ENCODE measurements around the gene COMT. TPM values are rescaled to one million over a fixed set of nuclear protein-coding genes. Genes with fewer than 3 reads are reported as not detected.
A peak's percentile ranks its signal among the peaks of the same experiment; 100 is the strongest.

COMT gene
- total RNA-seq (10 to 100 TPM; 89.3 to 93.7 TPM), polyA plus RNA-seq (92.7 TPM)

DNA sequence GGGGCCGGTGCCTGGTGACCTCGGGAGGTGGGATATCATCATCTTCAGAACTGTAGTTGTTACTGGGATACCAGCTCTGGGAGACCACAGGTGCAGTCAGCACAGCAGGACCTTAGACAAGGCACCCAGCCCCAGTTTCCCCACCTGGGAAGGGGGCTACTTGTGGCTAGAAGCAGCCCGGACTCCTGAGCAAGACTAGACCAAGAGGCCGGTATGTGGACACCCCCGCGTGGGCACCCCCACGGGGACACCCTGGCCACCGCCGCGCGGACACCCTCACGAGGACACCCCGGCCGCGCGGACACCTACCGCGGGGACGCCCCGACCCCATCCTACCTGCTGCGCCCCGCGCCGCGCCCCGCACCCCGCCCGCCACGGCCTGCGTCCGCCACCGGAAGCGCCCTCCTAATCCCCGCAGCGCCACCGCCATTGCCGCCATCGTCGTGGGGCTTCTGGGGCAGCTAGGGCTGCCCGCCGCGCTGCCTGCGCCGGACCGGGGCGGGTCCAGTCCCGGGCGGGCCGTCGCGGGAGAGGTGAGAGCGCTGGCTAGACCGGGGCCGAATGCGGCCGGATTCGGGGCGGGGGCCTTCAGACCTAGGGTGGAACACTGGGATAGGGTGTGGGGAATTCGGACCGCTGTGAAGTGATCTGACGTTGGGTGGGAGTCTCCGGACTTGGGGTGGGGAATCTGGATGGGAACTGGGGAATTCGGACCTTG lies at the start of gene COMT, which contains the start of gene TXNRD2:
COMT (plus strand) TSS at position 408 of the 718 bp plus-strand sequence. CDS start 20,755 bp downstream, outside the sequence.
TXNRD2 (minus strand) TSS at position 454 of the 718 bp plus-strand sequence; CDS start at position 439, 15 bp downstream.
- peaks cover 31% of the 10 kb centered on the region for H3K4me1 ChIP-seq (ENCODE audit: insufficient read depth, low read length)
- no peaks in the 10 kb centered on the region for H3K27me3 Mint-ChIP-seq
- H3K36me3 ChIP-seq (ENCODE audit: insufficient read depth, low read length): no peaks in the 10 kb centered on the region
- H3K27ac Mint-ChIP-seq: peak within 1 kb of the TSS; percentile 81 to 98 (median 95)
- peak within 1 kb of the TSS; percentile 99 for H3K27ac ChIP-seq (ENCODE audit: low read depth, low read length)
- DNase-seq: peak; percentile 55 to 82 (median 67)
- peaks cover 7 to 21% (median 16%) of the 10 kb centered on the region in 3 donors for H3K36me3 Mint-ChIP-seq
- peaks cover 38 to 54% (median 45%) of the 10 kb centered on the region in 3 donors for H3K4me1 Mint-ChIP-seq
- H3K9me3 Mint-ChIP-seq: peaks cover 2 to 6% (median 5%) of the 10 kb centered on the region in 5 donors
- no peaks in the 10 kb centered on the region for H3K9me3 ChIP-seq (ENCODE audit: low read length)
- POLR2A ChIA-PET: interaction anchor here (0.8 to 1.5 kb wide), 3 partner anchors 15 to 150 kb away, joined by 3 to 5 read pairs (median 3); no protein-coding TSS in a partner anchor
- H3K4me3 ChIP-seq (ENCODE audit: low read length): peak within 1 kb of the TSS; percentile 97
- H3K27me3 ChIP-seq (ENCODE audit: insufficient read depth, low read length, poor library complexity, severe bottlenecking): no peaks in the 10 kb centered on the region
- H3K4me3 Mint-ChIP-seq: peak within 1 kb of the TSS; percentile 85 to 96 (median 94)
- CTCF ChIA-PET: interaction anchor here (0.6 kb wide), 1 partner anchor 13 kb away, joined by 3 read pairs; no protein-coding TSS in a partner anchor

DNA sequence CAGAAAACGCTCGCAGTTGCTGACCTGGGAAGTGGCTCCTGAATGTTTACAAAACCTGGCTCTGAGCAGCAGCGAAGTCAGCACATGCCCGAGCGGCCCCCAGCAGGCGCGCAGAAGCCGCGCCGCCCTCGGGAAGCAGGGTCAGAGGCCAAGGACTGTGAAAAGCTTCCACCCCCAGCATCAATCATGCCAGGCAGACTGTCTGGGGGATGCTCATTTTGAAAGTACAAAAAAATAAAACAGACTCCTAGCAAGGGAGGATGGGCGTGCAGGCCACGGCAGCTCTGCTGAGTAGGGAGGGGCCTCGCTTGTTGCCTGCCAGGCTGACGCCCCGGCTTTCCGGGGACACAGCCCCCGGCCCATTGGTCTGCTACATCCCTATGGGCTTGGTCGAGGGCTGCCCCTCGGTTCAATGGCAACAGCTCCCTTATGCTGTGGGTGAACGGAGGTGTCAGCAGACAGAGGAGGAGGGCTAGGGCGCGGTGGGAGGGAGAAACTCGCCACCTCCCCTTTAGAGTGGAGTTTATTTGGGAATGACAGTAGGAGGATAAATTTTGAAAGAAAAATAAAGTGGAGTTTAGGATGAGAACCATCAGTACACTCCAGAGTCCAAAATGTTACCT lies 49.2 kb upstream of the COMT start:
- H3K27me3 Mint-ChIP-seq: no peaks in the 10 kb centered on the region
- H3K4me1 Mint-ChIP-seq: peaks cover 32 to 45% (median 43%) of the 10 kb centered on the region in 3 donors
- H3K4me3 Mint-ChIP-seq: peak overlapping the region; percentile 77 to 91 (median 83)
- ChIA-PET POLR2A (interaction anchor here (0.6 to 3.0 kb wide), 5 partner anchors 12 to 1363 kb away, joined by 3 to 25 read pairs (median 3); partner anchors contain the start of genes COMT, GNB1L, RTL10 and TXNRD2), CTCF (interaction anchor here (1.7 kb wide), 2 partner anchors 38 to 162 kb away, joined by 10 to 12 read pairs; partner anchors contain the start of genes GNB1L and RTL10)
- peak in 4 of 5 donors; percentile 21 to 72 (median 44) for DNase-seq
- Histone ChIP-seq H3K4me3 (ENCODE audit: low read length) (peak overlapping the region; percentile 71), H3K9me3 (ENCODE audit: low read length) (no peaks in the 10 kb centered on the region), H3K4me1 (ENCODE audit: insufficient read depth, low read length) (peaks cover 87% of the 10 kb centered on the region), H3K27me3 (ENCODE audit: insufficient read depth, low read length, poor library complexity, severe bottlenecking) (no peaks in the 10 kb centered on the region), H3K27ac (ENCODE audit: low read depth, low read length) (peak overlapping the region; percentile 63), H3K36me3 (ENCODE audit: insufficient read depth, low read length) (no peaks in the 10 kb centered on the region)
- H3K27ac Mint-ChIP-seq: peak overlapping the region; percentile 88 to 99 (median 96)
- H3K36me3 Mint-ChIP-seq: peaks cover 0 to 12% (median under 1%) of the 10 kb centered on the region in 3 donors
- H3K9me3 Mint-ChIP-seq: no peaks in the 10 kb centered on the region

DNA sequence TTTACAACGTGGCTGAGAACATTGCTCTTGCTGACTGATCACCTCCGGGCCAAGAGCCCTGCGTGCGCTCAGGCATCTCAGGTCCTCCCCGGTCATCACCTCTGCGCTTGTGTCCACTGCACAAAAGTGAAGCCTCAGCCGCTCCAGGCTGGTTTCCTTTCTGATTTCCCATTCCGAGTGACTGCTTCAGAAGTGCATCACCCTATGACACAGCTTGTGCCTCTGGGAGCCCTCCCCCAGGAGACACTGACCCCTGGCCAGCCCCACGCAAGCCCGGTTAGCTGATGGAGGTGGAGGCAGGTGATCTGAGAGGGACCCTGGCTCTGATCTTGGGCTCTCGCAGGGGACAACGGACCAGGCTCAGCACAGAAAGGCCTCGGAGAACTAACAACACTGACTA lies 48.6 kb upstream of the COMT start:
- H3K27me3 ChIP-seq (ENCODE audit: insufficient read depth, low read length, poor library complexity, severe bottlenecking): no peaks in the 10 kb centered on the region
- H3K4me3 Mint-ChIP-seq: peak overlapping the region in 4 of 7 donors; percentile 46 to 84 (median 78)
- H3K27ac Mint-ChIP-seq: peak overlapping the region; percentile 88 to 99 (median 96)
- H3K4me1 ChIP-seq (ENCODE audit: insufficient read depth, low read length): peaks cover 81% of the 10 kb centered on the region
- POLR2A ChIA-PET: interaction anchor here (3.0 kb wide), 1 partner anchor 38 kb away, joined by 25 read pairs; the partner anchor contains the start of genes GNB1L and RTL10
- DNase-seq: no peak
- H3K36me3 Mint-ChIP-seq: peaks cover 0 to 15% (median 1%) of the 10 kb centered on the region in 3 donors
- H3K4me3 ChIP-seq (ENCODE audit: low read length): no peak overlapping the region
- peaks cover 32 to 42% (median 41%) of the 10 kb centered on the region in 3 donors for H3K4me1 Mint-ChIP-seq
- no peak overlapping the region for H3K27ac ChIP-seq (ENCODE audit: low read depth, low read length)
- H3K9me3 ChIP-seq (ENCODE audit: low read length): no peaks in the 10 kb centered on the region
- no peaks in the 10 kb centered on the region for H3K36me3 ChIP-seq (ENCODE audit: insufficient read depth, low read length)
- H3K27me3 Mint-ChIP-seq: no peaks in the 10 kb centered on the region
- no peaks in the 10 kb centered on the region for H3K9me3 Mint-ChIP-seq
- CTCF ChIA-PET: interaction anchor here (1.7 kb wide), 2 partner anchors 38 to 162 kb away, joined by 10 to 12 read pairs; partner anchors contain the start of genes GNB1L and RTL10

DNA sequence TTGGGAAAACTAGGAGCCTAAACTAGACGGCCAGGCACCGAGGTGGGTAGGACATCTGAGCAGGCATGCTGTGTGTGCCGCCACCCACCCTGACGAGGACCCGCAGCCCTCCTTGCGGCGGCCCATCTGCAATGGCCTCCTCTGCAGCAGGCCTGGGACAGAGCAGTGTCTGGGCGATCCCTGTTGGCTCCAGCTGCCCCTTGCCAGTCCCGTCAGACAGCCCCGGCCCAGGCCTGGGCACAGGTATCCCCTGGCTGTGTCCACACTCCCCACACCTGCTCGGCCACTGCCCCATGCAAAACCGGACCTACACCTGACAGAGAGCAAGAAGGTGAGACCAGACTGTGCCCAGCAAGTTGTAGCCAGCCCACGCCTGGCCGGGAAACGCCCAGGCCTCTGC lies 48.2 kb upstream of the COMT start:
- Mint-ChIP-seq H3K9me3 (no peaks in the 10 kb centered on the region), H3K27ac (peak overlapping the region in 7 of 8 donors; percentile 26 to 97 (median 95)), H3K27me3 (no peaks in the 10 kb centered on the region), H3K36me3 (peaks cover 0 to 15% (median 1%) of the 10 kb centered on the region in 3 donors), H3K4me1 (peaks cover 32 to 42% (median 41%) of the 10 kb centered on the region in 3 donors), H3K4me3 (no peak overlapping the region)
- Histone ChIP-seq H3K27ac (ENCODE audit: low read depth, low read length) (no peak overlapping the region), H3K36me3 (ENCODE audit: insufficient read depth, low read length) (no peaks in the 10 kb centered on the region), H3K4me3 (ENCODE audit: low read length) (no peak overlapping the region), H3K27me3 (ENCODE audit: insufficient read depth, low read length, poor library complexity, severe bottlenecking) (no peaks in the 10 kb centered on the region), H3K4me1 (ENCODE audit: insufficient read depth, low read length) (peaks cover 77% of the 10 kb centered on the region), H3K9me3 (ENCODE audit: low read length) (no peaks in the 10 kb centered on the region)
- no peak for DNase-seq
- ChIA-PET POLR2A (interaction anchor here (3.0 kb wide), 1 partner anchor 38 kb away, joined by 25 read pairs; the partner anchor contains the start of genes GNB1L and RTL10), CTCF (no interaction called here)

DNA sequence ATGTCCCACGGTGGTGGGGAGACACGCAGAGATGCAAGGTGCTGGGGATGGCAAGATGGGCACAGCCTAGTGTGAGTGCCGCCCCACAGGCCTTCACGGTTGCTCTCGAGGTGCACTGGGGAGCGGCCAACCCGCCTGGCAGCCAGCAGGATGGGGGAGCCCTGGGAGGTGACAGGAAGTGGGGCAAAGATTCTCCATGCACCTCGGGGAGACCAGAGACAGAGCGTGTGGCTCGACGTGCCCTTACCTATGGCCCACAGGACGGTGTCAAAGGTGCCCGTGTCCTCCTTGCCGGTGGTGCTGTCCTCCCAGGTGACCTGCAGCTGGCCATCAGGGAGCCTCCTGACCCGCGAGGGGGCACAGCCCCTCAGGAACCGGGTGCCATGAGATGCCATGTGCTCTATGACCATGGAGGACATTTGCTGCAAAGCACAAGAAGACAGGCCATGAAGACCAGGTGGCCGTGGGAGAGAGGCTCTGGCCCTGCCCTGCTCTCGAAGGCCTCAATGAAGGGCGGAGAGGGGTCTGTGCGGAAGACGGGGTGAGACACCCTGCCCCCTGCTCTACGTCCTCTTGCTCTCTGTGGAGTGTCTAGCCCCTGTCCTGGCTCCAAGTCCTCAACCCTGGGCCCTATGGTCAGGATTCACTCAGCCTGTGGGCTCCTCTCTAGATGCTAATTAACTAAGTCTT lies 46.3 kb upstream of the COMT start:
- POLR2A ChIA-PET: no interaction called here

DNA sequence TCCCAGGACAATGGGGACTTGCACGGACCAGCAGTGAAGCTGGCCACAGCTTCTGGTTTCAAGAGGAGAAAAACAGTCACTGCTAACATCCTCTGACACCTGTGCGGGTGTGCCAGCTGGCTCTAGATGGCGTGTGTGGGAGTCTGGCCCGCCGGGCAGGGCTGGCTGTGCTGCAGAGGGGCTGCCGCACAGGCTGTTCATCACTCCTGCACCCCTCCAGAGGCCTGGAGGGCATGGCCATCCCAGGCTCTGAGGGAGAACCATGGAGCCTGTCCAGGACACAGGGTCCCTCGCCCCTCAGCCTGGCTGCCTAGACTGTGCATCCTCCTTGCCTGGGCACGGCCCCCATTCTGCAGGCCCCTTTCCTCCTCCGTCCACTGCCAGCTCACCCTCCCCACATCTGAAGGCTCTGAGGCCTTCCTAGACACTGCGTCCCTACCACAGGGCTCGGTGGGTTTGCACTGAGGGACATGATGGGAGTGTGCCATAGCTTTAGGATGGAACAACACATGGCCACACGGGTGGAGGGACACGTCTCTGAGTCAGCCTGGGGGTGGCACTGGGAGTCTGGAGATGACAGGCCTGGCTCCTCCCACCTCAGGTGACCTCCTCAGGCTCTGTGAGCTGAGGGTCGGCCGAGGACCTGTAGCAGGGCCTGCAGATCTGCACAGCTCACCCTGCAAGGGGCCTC lies 44.8 kb upstream of the COMT start:
- H3K4me3 Mint-ChIP-seq: no peak overlapping the region
- H3K4me3 ChIP-seq (ENCODE audit: low read length): no peak overlapping the region
- DNase-seq: peak in 1 of 5 donors; percentile 48
- peaks cover 0 to 27% (median 1%) of the 10 kb centered on the region in 3 donors for H3K36me3 Mint-ChIP-seq
- H3K27me3 ChIP-seq (ENCODE audit: insufficient read depth, low read length, poor library complexity, severe bottlenecking): no peaks in the 10 kb centered on the region
- H3K9me3 ChIP-seq (ENCODE audit: low read length): no peaks in the 10 kb centered on the region
- peaks cover 53% of the 10 kb centered on the region for H3K4me1 ChIP-seq (ENCODE audit: insufficient read depth, low read length)
- H3K27me3 Mint-ChIP-seq: no peaks in the 10 kb centered on the region
- CTCF ChIA-PET: interaction anchor here (1.2 to 1.7 kb wide), 2 partner anchors 14 to 166 kb away, joined by 3 to 8 read pairs; no protein-coding TSS in a partner anchor
- H3K9me3 Mint-ChIP-seq: no peaks in the 10 kb centered on the region
- H3K4me1 Mint-ChIP-seq: peaks cover 17 to 24% (median 21%) of the 10 kb centered on the region in 3 donors
- no peaks in the 10 kb centered on the region for H3K36me3 ChIP-seq (ENCODE audit: insufficient read depth, low read length)
- POLR2A ChIA-PET: no interaction called here
- no peak overlapping the region for H3K27ac ChIP-seq (ENCODE audit: low read depth, low read length)
- peak overlapping the region in 2 of 8 donors; percentile 38 to 63 for H3K27ac Mint-ChIP-seq

More for the DNA sequence above, 46.3 kb upstream of the COMT start:
- Histone ChIP-seq H3K27ac (ENCODE audit: low read depth, low read length) (no peak overlapping the region), H3K36me3 (ENCODE audit: insufficient read depth, low read length) (no peaks in the 10 kb centered on the region), H3K4me1 (ENCODE audit: insufficient read depth, low read length) (peaks cover 68% of the 10 kb centered on the region), H3K27me3 (ENCODE audit: insufficient read depth, low read length, poor library complexity, severe bottlenecking) (no peaks in the 10 kb centered on the region), H3K4me3 (ENCODE audit: low read length) (no peak overlapping the region), H3K9me3 (ENCODE audit: low read length) (no peaks in the 10 kb centered on the region)
- no peaks in the 10 kb centered on the region for H3K27me3 Mint-ChIP-seq
- DNase-seq: peak in 1 of 5 donors; percentile 39
- CTCF ChIA-PET: interaction anchor here (1.6 kb wide), 1 partner anchor 9 kb away, joined by 4 read pairs; no protein-coding TSS in a partner anchor
- H3K27ac Mint-ChIP-seq: peak overlapping the region in 2 of 8 donors; percentile 14 to 71
- peaks cover 0 to 23% (median 1%) of the 10 kb centered on the region in 3 donors for H3K36me3 Mint-ChIP-seq
- peaks cover 27 to 36% (median 36%) of the 10 kb centered on the region in 3 donors for H3K4me1 Mint-ChIP-seq
- H3K9me3 Mint-ChIP-seq: no peaks in the 10 kb centered on the region
- no peak overlapping the region for H3K4me3 Mint-ChIP-seq

DNA sequence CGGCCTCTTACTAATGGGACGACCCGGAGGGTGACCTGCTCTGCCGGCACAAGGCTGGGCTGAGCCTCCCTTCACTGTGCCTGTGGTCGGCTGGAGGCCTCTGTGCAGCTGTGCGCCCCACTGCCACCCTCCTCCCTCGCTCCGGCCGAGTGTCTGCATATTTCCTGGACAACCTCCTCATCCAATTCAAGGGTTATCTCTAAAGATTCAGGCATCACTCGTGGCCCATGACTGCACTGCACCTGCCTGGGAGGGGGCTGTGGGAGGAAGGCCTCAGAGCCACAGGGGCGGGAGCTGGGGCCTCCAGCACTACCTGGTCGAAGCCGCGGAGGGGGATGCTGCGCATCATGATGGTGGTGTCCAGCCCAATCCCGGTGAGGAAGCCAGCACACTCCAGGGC lies 43.8 kb upstream of the COMT start:
- Mint-ChIP-seq H3K4me3 (no peak overlapping the region), H3K36me3 (peaks cover 0 to 32% (median 1%) of the 10 kb centered on the region in 3 donors), H3K27me3 (no peaks in the 10 kb centered on the region), H3K4me1 (peaks cover 9 to 14% (median 11%) of the 10 kb centered on the region in 3 donors), H3K9me3 (no peaks in the 10 kb centered on the region), H3K27ac (no peak overlapping the region)
- DNase-seq: no peak
- Histone ChIP-seq H3K36me3 (ENCODE audit: insufficient read depth, low read length) (no peaks in the 10 kb centered on the region), H3K27ac (ENCODE audit: low read depth, low read length) (no peak overlapping the region), H3K4me3 (ENCODE audit: low read length) (no peak overlapping the region), H3K4me1 (ENCODE audit: insufficient read depth, low read length) (peaks cover 44% of the 10 kb centered on the region), H3K27me3 (ENCODE audit: insufficient read depth, low read length, poor library complexity, severe bottlenecking) (no peaks in the 10 kb centered on the region), H3K9me3 (ENCODE audit: low read length) (no peaks in the 10 kb centered on the region)
- CTCF ChIA-PET: interaction anchor here (1.7 kb wide), 1 partner anchor 167 kb away, joined by 8 read pairs; no protein-coding TSS in a partner anchor
- POLR2A ChIA-PET: no interaction called here

Measured in CD8-positive, alpha-beta memory T cell (primary cell).